MCF 10A (cell line): ENCODE measurements around the gene INTS1. TPM values are rescaled to one million over a fixed set of nuclear protein-coding genes. Genes with fewer than 3 reads are reported as not detected.

Experiments
- BruUV-seq: library from RNA; stranded (reverse); fragments of 400-500 nt; replicated peaks from 2 replicates; lab custom pipeline; 2021; lab: Mats Ljungman, UMichigan
- CTCF ChIA-PET: fragments of 300-600 bp; sonication (Branson Sonifier 250); formaldehyde crosslinking; extraction: SDS; loops from one replicate; lab custom pipeline; 2021; ENCODE audit warnings: antibody characterized with exemption, inconsistent platforms; lab: Yijun Ruan, JAX
- POLR2A ChIA-PET: fragments of 300-600, 350-650 bp; sonication (Branson Sonifier 250); formaldehyde crosslinking; extraction: SDS; loops from one replicate; lab custom pipeline; 2020; ENCODE audit warnings: antibody characterized with exemption, inconsistent platforms; lab: Yijun Ruan, JAX
- DNase-seq: peaks from one replicate; pipeline ENCODE4 v3.0.0-alpha.2; 2018; ENCODE audit not compliant: unreplicated experiment
- H3K27ac Mint-ChIP-seq: one replicate; pipeline ENCODE4 v1.8.0; 2022; ENCODE audit warnings: mild to moderate bottlenecking, low read depth, mixed read lengths; ENCODE audit not compliant: unreplicated experiment
- H3K27me3 Mint-ChIP-seq: one replicate; pipeline ENCODE4 v1.8.0; 2022; ENCODE audit warnings: mixed read lengths; ENCODE audit not compliant: insufficient read depth, unreplicated experiment
- H3K36me3 Mint-ChIP-seq: one replicate; pipeline ENCODE4 v1.8.0; 2022; ENCODE audit warnings: mild to moderate bottlenecking, moderate library complexity, mixed read lengths; ENCODE audit not compliant: insufficient read depth, unreplicated experiment
- H3K4me1 Mint-ChIP-seq: one replicate; pipeline ENCODE4 v1.8.0; 2022; ENCODE audit warnings: mixed read lengths; ENCODE audit not compliant: insufficient read depth, unreplicated experiment
- H3K4me3 Mint-ChIP-seq: one replicate; pipeline ENCODE4 v1.8.0; 2022; ENCODE audit warnings: mild to moderate bottlenecking, moderate library complexity, mixed read lengths; ENCODE audit not compliant: unreplicated experiment
- H3K9me3 Mint-ChIP-seq: one replicate; pipeline ENCODE4 v1.8.0; 2022; ENCODE audit warnings: mixed read lengths; ENCODE audit not compliant: unreplicated experiment
- intact Hi-C: fragments of 100-400 bp; cut with micrococcal nuclease; formaldehyde crosslinking; loops from 2 replicates; pipeline ENCODE4 v1.14.1; 2022
- total RNA-seq: library from RNA; stranded (reverse); gene quantifications from 2 replicates; pipeline ENCODE4 v1.2.3, GENCODE V29; 2022
- TF ChIP-seq, protein P1 (sequence below): fragments of 200-600 bp; IDR thresholded peaks from one replicate; pipeline ENCODE4 v1.8.0; 2022; ENCODE audit warnings: antibody characterized with exemption, mild to moderate bottlenecking; ENCODE audit not compliant: unreplicated experiment

The INTS1 gene
- total RNA-seq, 1 experiment from 2014 or later, result 86.3 TPM

DNA sequence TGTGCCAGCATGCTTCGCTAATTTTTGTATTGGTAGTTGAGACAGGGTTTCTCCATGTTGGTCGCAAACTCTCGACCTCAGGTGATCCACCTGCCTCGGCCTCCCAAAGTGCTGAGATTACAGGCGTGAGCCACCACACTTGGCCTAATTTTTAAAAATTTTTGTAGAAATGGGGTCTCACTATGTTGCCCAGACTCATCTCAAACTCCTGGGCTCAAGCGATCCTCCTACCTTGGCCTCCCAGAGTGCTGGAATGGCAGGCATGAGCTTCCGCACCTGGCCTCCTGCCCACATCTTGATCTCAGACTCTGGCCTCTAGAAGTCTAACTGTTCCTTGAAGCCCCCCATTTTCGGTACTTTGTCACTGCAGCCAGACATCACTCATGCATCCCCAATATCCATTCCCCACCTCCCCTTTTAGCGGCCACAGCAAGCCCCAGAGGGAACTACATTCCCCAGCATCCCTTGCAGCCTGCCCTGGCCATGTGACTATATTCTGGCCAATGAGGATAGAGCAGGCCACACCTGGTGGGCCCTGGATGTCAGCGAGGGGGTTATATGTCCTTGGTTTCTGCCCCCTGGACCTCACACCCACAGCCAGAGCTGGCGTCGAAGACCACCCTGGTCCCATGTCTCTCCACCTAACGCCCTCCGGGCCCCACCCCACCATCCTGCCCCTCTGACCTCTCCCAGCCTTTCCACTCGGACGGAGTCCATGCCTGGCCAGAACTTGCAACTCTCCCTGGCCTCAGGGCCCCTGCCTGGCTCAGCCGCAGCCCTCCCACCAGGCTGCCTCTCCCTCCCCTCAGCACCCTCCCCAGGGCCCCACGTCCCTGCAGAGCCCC lies 78.7 kb downstream of the INTS1 start:
- no TSS peak for BruUV-seq
- no peaks in the 10 kb centered on the region for H3K4me1 Mint-ChIP-seq
- intact Hi-C loops, result no loop called here
- no peak for DNase-seq
- TF ChIP-seq, protein P1, sequence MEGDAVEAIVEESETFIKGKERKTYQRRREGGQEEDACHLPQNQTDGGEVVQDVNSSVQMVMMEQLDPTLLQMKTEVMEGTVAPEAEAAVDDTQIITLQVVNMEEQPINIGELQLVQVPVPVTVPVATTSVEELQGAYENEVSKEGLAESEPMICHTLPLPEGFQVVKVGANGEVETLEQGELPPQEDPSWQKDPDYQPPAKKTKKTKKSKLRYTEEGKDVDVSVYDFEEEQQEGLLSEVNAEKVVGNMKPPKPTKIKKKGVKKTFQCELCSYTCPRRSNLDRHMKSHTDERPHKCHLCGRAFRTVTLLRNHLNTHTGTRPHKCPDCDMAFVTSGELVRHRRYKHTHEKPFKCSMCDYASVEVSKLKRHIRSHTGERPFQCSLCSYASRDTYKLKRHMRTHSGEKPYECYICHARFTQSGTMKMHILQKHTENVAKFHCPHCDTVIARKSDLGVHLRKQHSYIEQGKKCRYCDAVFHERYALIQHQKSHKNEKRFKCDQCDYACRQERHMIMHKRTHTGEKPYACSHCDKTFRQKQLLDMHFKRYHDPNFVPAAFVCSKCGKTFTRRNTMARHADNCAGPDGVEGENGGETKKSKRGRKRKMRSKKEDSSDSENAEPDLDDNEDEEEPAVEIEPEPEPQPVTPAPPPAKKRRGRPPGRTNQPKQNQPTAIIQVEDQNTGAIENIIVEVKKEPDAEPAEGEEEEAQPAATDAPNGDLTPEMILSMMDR, result no peak
- ChIA-PET POLR2A (no interaction called here), CTCF (interaction anchor here (0.6 to 1.6 kb wide), 4 partner anchors 8 to 182 kb away, joined by 3 to 6 read pairs (median 3); no protein-coding TSS in a partner anchor)
- H3K36me3 Mint-ChIP-seq, result no peaks in the 10 kb centered on the region
- H3K27me3 Mint-ChIP-seq, result peaks cover 27% of the 10 kb centered on the region
- H3K9me3 Mint-ChIP-seq, result no peaks in the 10 kb centered on the region
- H3K27ac Mint-ChIP-seq, result no peak overlapping the region
- no peak overlapping the region for H3K4me3 Mint-ChIP-seq

- DNase-seq, result no peak
- Mint-ChIP-seq H3K9me3 (no peaks in the 10 kb centered on the region), H3K27ac (no peak overlapping the region), H3K36me3 (no peaks in the 10 kb centered on the region), H3K4me1 (no peaks in the 10 kb centered on the region), H3K27me3 (peaks cover 27% of the 10 kb centered on the region), H3K4me3 (no peak overlapping the region)
- CTCF ChIA-PET, result interaction anchor here (1.6 kb wide), 1 partner anchor 9 kb away, joined by 6 read pairs; no protein-coding TSS in a partner anchor
- POLR2A ChIA-PET, result no interaction called here
- BruUV-seq, result no TSS peak
- TF ChIP-seq, protein P1, result no peak
- intact Hi-C loops, result no loop called here
Observed at GRCh38 chr7:1424041-1424440, 80.1 kb downstream of the INTS1 start.

DNA sequence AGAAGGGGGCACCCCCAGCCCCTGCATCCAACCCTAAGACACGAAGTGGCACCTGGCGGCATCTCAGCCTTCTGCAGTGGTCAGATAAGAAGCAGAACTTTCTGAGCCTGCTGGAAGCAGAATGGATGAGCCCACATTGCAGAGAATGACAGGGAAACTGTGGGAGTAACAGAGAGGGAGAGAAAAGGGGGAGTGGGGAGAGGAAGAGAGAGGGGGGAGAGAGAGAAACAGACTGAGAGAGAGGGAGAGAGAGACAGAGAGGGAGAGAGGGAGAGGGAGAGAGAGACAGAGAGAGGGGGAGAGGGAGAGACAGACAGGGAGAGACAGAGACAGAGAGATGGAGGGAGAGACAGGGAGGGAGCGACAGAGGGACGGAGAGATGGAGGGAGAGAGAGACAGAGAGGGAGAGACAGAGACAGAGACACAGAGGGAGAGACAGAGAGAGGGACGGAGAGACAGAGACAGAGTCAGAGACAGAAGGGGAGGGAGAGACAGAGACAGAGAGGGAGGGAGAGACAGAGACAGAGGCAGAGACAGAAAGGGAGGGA lies 80.9 kb downstream of the INTS1 start:
- intact Hi-C loops, result no loop called here
- TF ChIP-seq, protein P1, result no peak
- POLR2A ChIA-PET, result interaction anchor here (0.7 kb wide), 1 partner anchor 104 kb away, joined by 3 read pairs; no protein-coding TSS in a partner anchor
- BruUV-seq, result no TSS peak
- no peak for DNase-seq
- Mint-ChIP-seq H3K4me1 (no peaks in the 10 kb centered on the region), H3K36me3 (no peaks in the 10 kb centered on the region), H3K4me3 (no peak overlapping the region), H3K27me3 (peaks cover 27% of the 10 kb centered on the region), H3K9me3 (no peaks in the 10 kb centered on the region), H3K27ac (no peak overlapping the region)
- CTCF ChIA-PET, result interaction anchor here (1.5 kb wide), 1 partner anchor 11 kb away, joined by 3 read pairs; no protein-coding TSS in a partner anchor
